ENCODE measurements around the gene NR2F1.

- TF ChIP-seq TSHZ2 (CRISPR knock-in tag; IDR thresholded peaks at IDR 0.05), result no peak
- no peak for TF ChIP-seq BACH2 (CRISPR knock-in tag; IDR thresholded peaks at IDR 0.05; ENCODE audit: borderline replicate concordance)
- TF ChIP-seq, protein P1, sequence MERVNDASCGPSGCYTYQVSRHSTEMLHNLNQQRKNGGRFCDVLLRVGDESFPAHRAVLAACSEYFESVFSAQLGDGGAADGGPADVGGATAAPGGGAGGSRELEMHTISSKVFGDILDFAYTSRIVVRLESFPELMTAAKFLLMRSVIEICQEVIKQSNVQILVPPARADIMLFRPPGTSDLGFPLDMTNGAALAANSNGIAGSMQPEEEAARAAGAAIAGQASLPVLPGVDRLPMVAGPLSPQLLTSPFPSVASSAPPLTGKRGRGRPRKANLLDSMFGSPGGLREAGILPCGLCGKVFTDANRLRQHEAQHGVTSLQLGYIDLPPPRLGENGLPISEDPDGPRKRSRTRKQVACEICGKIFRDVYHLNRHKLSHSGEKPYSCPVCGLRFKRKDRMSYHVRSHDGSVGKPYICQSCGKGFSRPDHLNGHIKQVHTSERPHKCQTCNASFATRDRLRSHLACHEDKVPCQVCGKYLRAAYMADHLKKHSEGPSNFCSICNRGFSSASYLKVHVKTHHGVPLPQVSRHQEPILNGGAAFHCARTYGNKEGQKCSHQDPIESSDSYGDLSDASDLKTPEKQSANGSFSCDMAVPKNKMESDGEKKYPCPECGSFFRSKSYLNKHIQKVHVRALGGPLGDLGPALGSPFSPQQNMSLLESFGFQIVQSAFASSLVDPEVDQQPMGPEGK (CRISPR knock-in tag; IDR thresholded peaks at IDR 0.05; ENCODE audit: borderline replicate concordance), result no peak
- no peak for TF ChIP-seq TCF4 (CRISPR knock-in tag; IDR thresholded peaks at IDR 0.05; ENCODE audit: borderline replicate concordance)
- TF ChIP-seq SNAI2 (CRISPR knock-in tag; IDR thresholded peaks at IDR 0.05), result no peak
- TF ChIP-seq ARNTL (CRISPR knock-in tag; IDR thresholded peaks at IDR 0.05; ENCODE audit: borderline replicate concordance, low read depth), result no peak
- no peak for TF ChIP-seq GLIS3 (CRISPR knock-in tag; IDR thresholded peaks at IDR 0.05)
Measured at GRCh38 chr5:93573354-93574351, 9.4 kb upstream of the NR2F1 start.

Measured in SK-N-SH treated with all-trans-retinoic acid at 6 μM for 48 hours (cell line).